ENCODE data around the gene SGCA.

- TF ChIP-seq ZNF691 (CRISPR knock-in tag; IDR thresholded peaks at IDR 0.05; ENCODE audit: borderline replicate concordance, low read depth): no peak
- no peak for TF ChIP-seq ESRRA (CRISPR knock-in tag; IDR thresholded peaks at IDR 0.05; ENCODE audit: low read depth)
- TF ChIP-seq RFXAP (CRISPR knock-in tag; IDR thresholded peaks at IDR 0.05; ENCODE audit: borderline replicate concordance): no peak
- TF ChIP-seq CHD2 (IDR thresholded peaks at IDR 0.05; ENCODE audit: low read depth, low read length): no peak
- no peak for TF ChIP-seq CTCF (CRISPR knock-in tag; IDR thresholded peaks at IDR 0.05)
- no peak for TF ChIP-seq MAFG (CRISPR knock-in tag; IDR thresholded peaks at IDR 0.05)
- no peak for TF ChIP-seq CBX1 (IDR thresholded peaks at IDR 0.05; ENCODE audit: low read depth)
- no peak for TF ChIP-seq PLSCR1 (CRISPR knock-in tag; IDR thresholded peaks at IDR 0.05; ENCODE audit: borderline replicate concordance)
- no peak for TF ChIP-seq BHLHE40 (IDR thresholded peaks at IDR 0.05; ENCODE audit: low read length)
Observed at GRCh38 chr17:50206604-50207293, 40.9 kb downstream of the SGCA start.
